Osteocyte (in vitro differentiated cells): Measurements from ENCODE around the gene CNOT6. TPM values are rescaled to one million over a fixed set of nuclear protein-coding genes. Genes with fewer than 3 reads are reported as not detected.
A peak's percentile ranks its signal among the peaks of the same experiment; 100 is the strongest.
"Not testable (repeated sequence)": the region's sequence is repeated elsewhere in the genome, so short reads cannot be mapped to it uniquely, and the experiment has no call there.

Source experiments
- DNase-seq: peaks from one replicate; pipeline ENCODE4 v3.0.0; 2021; ENCODE audit warnings: mixed read lengths; ENCODE audit not compliant: unreplicated experiment; ENCODE audit errors: extremely low spot score
- H3K27ac Mint-ChIP-seq: one replicate; pipeline ENCODE4 v1.8.0; 2021; ENCODE audit warnings: mild to moderate bottlenecking, mixed read lengths; ENCODE audit not compliant: unreplicated experiment
- H3K27me3 Mint-ChIP-seq: one replicate; pipeline ENCODE4 v1.8.0; 2021; ENCODE audit warnings: mixed read lengths; ENCODE audit not compliant: unreplicated experiment
- H3K36me3 Mint-ChIP-seq: one replicate; pipeline ENCODE4 v1.8.0; 2021; ENCODE audit warnings: mixed read lengths; ENCODE audit not compliant: unreplicated experiment
- H3K4me1 Mint-ChIP-seq: one replicate; pipeline ENCODE4 v1.8.0; 2021; ENCODE audit warnings: mixed read lengths; ENCODE audit not compliant: unreplicated experiment
- H3K4me3 Mint-ChIP-seq: one replicate; pipeline ENCODE4 v1.8.0; 2021; ENCODE audit warnings: mild to moderate bottlenecking, moderate library complexity, mixed read lengths; ENCODE audit not compliant: unreplicated experiment
- H3K9me3 Mint-ChIP-seq: one replicate; pipeline ENCODE4 v1.8.0; 2021; ENCODE audit warnings: mixed read lengths; ENCODE audit not compliant: unreplicated experiment
- long read RNA-seq: library from polyadenylated mRNA; unstranded; transcript quantifications from one replicate; pipeline ENCODE4 v2.0.0, GENCODE V29; 2021
- total RNA-seq: library from RNA; stranded (reverse); gene quantifications from 2 replicates; pipeline ENCODE4 v1.2.1, GENCODE V29; 2021
- TF ChIP-seq, protein P1 (sequence below): fragments of 200-600 bp; sonication (generic); IDR thresholded peaks from 2 replicates; pipeline ENCODE4 v1.5.0; 2021; ENCODE audit warnings: antibody characterized with exemption, mild to moderate bottlenecking, moderate library complexity

The CNOT6 gene
- total RNA-seq = 31.5 and 33.5 TPM in 2 replicates
- long read RNA-seq, full-length matches to known transcripts = 1 of 15 reads
- long read RNA-seq, partial matches to known transcripts = 12 of 15 reads
- long read RNA-seq, other reads (novel, unspliced or antisense) = 2 of 15 reads

- peak; percentile 99 for DNase-seq
- no peaks in the 10 kb centered on the region for H3K9me3 Mint-ChIP-seq
- peaks cover 7% of the 10 kb centered on the region for H3K36me3 Mint-ChIP-seq
- H3K27me3 Mint-ChIP-seq = no peaks in the 10 kb centered on the region
- peak within 1 kb of the TSS; percentile 80 for H3K27ac Mint-ChIP-seq
- peaks cover 35% of the 10 kb centered on the region for H3K4me1 Mint-ChIP-seq
- H3K4me3 Mint-ChIP-seq = peak within 1 kb of the TSS; percentile 87
- TF ChIP-seq, protein P1, sequence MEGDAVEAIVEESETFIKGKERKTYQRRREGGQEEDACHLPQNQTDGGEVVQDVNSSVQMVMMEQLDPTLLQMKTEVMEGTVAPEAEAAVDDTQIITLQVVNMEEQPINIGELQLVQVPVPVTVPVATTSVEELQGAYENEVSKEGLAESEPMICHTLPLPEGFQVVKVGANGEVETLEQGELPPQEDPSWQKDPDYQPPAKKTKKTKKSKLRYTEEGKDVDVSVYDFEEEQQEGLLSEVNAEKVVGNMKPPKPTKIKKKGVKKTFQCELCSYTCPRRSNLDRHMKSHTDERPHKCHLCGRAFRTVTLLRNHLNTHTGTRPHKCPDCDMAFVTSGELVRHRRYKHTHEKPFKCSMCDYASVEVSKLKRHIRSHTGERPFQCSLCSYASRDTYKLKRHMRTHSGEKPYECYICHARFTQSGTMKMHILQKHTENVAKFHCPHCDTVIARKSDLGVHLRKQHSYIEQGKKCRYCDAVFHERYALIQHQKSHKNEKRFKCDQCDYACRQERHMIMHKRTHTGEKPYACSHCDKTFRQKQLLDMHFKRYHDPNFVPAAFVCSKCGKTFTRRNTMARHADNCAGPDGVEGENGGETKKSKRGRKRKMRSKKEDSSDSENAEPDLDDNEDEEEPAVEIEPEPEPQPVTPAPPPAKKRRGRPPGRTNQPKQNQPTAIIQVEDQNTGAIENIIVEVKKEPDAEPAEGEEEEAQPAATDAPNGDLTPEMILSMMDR = no peak
Measured at GRCh38 chr5:180494060-180494509, at the start of gene CNOT6. CNOT6 (plus strand) TSS chr5:180494379; CDS start chr5:180529277, 34,898 bp downstream.

GRCh38 chr5:180454752-180455151 is 39.4 kb upstream of the CNOT6 start:
- H3K36me3 Mint-ChIP-seq = no peaks in the 10 kb centered on the region
- DNase-seq = no peak
- no peaks in the 10 kb centered on the region for H3K4me1 Mint-ChIP-seq
- H3K9me3 Mint-ChIP-seq = no peaks in the 10 kb centered on the region
- no peak overlapping the region for H3K27ac Mint-ChIP-seq
- peaks cover 31% of the 10 kb centered on the region for H3K27me3 Mint-ChIP-seq
- no peak overlapping the region for H3K4me3 Mint-ChIP-seq
- TF ChIP-seq, protein P1 = no peak

DNA sequence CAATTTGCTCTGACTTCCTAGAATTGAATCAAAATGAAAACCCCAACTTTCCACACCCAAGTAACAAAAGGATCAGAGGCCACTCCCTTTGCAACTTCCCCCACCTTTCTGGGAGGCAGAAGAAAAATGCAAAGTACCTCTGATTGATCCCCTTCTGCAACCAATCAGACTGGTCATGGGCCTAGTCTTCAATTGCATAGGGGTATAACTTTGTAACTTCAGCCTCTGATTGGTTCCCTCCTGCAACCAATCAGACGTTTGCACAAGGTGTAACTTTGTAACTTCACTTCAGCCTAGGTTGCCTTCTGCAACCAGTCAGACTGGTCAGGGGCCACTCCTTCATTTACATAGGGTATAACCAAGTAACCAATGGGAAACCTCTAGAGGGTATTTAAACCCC is 38.3 kb upstream of the CNOT6 start:
- Mint-ChIP-seq H3K27me3 (peaks cover 23% of the 10 kb centered on the region), H3K27ac (no peak overlapping the region)
- TF ChIP-seq, protein P1 = no peak

GRCh38 chr5:180456792-180457191 is 37.4 kb upstream of the CNOT6 start:
- H3K4me1 Mint-ChIP-seq = no peaks in the 10 kb centered on the region
- no peak overlapping the region for H3K4me3 Mint-ChIP-seq
- TF ChIP-seq, protein P1 = no peak
- peaks cover 14% of the 10 kb centered on the region for H3K27me3 Mint-ChIP-seq
- H3K27ac Mint-ChIP-seq = no peak overlapping the region
- no peaks in the 10 kb centered on the region for H3K9me3 Mint-ChIP-seq
- DNase-seq = no peak
- H3K36me3 Mint-ChIP-seq = no peaks in the 10 kb centered on the region

More for the DNA sequence above, 38.3 kb upstream of the CNOT6 start:
- no peaks in the 10 kb centered on the region for H3K9me3 Mint-ChIP-seq
- H3K36me3 Mint-ChIP-seq = no peaks in the 10 kb centered on the region
- H3K4me3 Mint-ChIP-seq = no peak overlapping the region
- no peak for DNase-seq
- H3K4me1 Mint-ChIP-seq = no peaks in the 10 kb centered on the region

- not testable (repeated sequence) for H3K4me1 Mint-ChIP-seq, H3K27me3 Mint-ChIP-seq, H3K36me3 Mint-ChIP-seq
Measured at GRCh38 chr5:180458852-180459673, 35.1 kb upstream of the CNOT6 start.

DNA sequence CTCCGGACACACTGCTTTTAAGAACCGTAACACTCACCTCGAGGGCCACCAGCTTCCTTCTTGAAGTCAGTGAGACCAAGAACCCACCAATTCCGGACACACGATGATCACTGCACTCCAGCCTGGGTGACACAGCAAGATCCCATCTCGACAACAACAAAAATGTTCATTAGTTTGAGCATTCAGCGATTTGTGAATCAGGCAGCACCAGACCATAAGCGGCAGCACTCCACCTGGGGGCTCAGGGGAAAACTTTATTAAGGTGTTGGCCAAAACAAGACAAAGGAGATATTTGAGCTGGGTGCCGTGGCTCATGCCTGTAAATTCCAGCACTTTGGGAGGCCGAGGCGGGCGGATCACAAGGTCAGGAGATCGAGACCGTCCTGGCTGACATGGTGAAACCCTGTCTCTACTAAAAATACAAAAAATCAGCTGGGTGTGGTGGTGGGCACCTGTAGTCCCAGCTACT is 34.5 kb upstream of the CNOT6 start:
- H3K4me3 Mint-ChIP-seq, H3K9me3 Mint-ChIP-seq, DNase-seq, H3K27me3 Mint-ChIP-seq, H3K36me3 Mint-ChIP-seq, H3K4me1 Mint-ChIP-seq, H3K27ac Mint-ChIP-seq: not testable (repeated sequence)

More at GRCh38 chr5:180458852-180459673, 35.1 kb upstream of the CNOT6 start:
- H3K27ac Mint-ChIP-seq, DNase-seq, H3K9me3 Mint-ChIP-seq, H3K4me3 Mint-ChIP-seq: not testable (repeated sequence)
